ENCODE results near the gene KDF1. TPM values are rescaled to one million over a fixed set of nuclear protein-coding genes. Genes with fewer than 3 reads are reported as not detected.

The KDF1 gene
- total and polyA plus RNA-seq, 2 of the 13 experiments (the other 11 are each of a cell fraction or from before 2014, with no cell fraction given): 1.9 to 4.9 TPM

DNA sequence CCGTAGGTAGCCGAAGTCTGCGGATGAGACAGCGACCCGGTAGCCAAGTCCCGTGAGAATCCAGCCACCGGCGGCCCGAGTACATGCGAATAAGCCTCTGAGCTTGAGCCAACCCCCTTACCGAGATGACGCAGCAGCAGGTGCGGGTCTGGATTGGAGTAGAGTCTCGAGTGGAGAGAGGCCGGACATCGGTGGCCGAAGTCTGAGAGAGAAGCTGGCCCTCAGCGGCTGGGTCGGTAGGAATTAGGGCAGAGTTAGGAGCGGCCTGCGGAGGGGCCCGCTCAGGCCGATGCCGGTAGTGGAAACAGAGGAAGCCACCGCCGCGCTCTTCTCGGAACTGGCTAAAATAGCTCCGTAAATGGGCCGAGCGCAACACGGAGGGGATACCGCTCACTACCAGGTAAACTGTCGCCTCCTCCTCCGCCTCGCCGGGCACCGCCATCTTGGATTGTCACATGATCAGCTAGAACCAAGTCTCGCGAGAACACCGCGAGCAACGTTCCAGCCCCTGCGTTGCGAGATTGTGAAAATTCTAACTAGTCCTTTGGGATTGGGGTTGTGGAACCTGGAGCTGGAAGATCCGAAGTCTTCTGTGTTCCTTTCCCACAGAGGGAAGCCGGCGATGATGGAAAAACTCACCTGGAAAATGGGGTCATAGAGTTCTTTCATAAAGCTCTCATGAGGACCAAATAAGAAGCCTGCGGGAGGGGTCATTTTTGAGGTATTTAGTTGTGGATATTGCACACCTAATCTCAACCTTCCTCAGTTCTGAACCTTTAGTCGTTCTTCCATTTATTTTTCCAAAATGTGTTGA lies 60.1 kb downstream of the KDF1 start, which contains the start of gene GPATCH3 (continued):
- TF ChIP-seq ZNF468 (CRISPR knock-in tag; IDR thresholded peaks at IDR 0.05): no peak
- no peak for TF ChIP-seq RNF2 (conservative IDR thresholded peaks at IDR 0.05; ENCODE audit: low read depth)
- TF ChIP-seq, protein P1, sequence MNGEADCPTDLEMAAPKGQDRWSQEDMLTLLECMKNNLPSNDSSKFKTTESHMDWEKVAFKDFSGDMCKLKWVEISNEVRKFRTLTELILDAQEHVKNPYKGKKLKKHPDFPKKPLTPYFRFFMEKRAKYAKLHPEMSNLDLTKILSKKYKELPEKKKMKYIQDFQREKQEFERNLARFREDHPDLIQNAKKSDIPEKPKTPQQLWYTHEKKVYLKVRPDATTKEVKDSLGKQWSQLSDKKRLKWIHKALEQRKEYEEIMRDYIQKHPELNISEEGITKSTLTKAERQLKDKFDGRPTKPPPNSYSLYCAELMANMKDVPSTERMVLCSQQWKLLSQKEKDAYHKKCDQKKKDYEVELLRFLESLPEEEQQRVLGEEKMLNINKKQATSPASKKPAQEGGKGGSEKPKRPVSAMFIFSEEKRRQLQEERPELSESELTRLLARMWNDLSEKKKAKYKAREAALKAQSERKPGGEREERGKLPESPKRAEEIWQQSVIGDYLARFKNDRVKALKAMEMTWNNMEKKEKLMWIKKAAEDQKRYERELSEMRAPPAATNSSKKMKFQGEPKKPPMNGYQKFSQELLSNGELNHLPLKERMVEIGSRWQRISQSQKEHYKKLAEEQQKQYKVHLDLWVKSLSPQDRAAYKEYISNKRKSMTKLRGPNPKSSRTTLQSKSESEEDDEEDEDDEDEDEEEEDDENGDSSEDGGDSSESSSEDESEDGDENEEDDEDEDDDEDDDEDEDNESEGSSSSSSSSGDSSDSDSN (CRISPR knock-in tag; IDR thresholded peaks at IDR 0.05): peak; percentile 71
- TF ChIP-seq RBFOX2 (IDR thresholded peaks at IDR 0.05; ENCODE audit: low read depth, low read length): 0 out of 2 replicates have a peak, but pooled peaks have one; percentile 41
- TF ChIP-seq NR2F2 (IDR thresholded peaks at IDR 0.05; ENCODE audit: borderline replicate concordance, low read depth): 0 out of 2 replicates have a peak, but pooled peaks have one; percentile 26
- peak; percentile 57 for TF ChIP-seq RXRB (CRISPR knock-in tag; IDR thresholded peaks at IDR 0.05; ENCODE audit: borderline replicate concordance)
- TF ChIP-seq, protein P2, sequence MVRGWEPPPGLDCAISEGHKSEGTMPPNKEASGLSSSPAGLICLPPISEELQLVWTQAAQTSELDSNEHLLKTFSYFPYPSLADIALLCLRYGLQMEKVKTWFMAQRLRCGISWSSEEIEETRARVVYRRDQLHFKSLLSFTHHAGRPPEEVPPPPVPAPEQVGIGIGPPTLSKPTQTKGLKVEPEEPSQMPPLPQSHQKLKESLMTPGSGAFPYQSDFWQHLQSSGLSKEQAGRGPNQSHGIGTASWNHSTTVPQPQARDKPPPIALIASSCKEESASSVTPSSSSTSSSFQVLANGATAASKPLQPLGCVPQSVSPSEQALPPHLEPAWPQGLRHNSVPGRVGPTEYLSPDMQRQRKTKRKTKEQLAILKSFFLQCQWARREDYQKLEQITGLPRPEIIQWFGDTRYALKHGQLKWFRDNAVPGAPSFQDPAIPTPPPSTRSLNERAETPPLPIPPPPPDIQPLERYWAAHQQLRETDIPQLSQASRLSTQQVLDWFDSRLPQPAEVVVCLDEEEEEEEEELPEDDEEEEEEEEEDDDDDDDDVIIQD (CRISPR knock-in tag; IDR thresholded peaks at IDR 0.05; ENCODE audit: low read depth): 0 out of 2 replicates have a peak, but pooled peaks have one; percentile 54
- TF ChIP-seq, protein P3, sequence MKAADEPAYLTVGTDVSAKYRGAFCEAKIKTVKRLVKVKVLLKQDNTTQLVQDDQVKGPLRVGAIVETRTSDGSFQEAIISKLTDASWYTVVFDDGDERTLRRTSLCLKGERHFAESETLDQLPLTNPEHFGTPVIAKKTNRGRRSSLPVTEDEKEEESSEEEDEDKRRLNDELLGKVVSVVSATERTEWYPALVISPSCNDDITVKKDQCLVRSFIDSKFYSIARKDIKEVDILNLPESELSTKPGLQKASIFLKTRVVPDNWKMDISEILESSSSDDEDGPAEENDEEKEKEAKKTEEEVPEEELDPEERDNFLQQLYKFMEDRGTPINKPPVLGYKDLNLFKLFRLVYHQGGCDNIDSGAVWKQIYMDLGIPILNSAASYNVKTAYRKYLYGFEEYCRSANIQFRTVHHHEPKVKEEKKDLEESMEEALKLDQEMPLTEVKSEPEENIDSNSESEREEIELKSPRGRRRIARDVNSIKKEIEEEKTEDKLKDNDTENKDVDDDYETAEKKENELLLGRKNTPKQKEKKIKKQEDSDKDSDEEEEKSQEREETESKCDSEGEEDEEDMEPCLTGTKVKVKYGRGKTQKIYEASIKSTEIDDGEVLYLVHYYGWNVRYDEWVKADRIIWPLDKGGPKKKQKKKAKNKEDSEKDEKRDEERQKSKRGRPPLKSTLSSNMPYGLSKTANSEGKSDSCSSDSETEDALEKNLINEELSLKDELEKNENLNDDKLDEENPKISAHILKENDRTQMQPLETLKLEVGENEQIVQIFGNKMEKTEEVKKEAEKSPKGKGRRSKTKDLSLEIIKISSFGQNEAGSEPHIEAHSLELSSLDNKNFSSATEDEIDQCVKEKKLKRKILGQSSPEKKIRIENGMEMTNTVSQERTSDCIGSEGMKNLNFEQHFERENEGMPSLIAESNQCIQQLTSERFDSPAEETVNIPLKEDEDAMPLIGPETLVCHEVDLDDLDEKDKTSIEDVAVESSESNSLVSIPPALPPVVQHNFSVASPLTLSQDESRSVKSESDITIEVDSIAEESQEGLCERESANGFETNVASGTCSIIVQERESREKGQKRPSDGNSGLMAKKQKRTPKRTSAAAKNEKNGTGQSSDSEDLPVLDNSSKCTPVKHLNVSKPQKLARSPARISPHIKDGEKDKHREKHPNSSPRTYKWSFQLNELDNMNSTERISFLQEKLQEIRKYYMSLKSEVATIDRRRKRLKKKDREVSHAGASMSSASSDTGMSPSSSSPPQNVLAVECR (CRISPR knock-in tag; IDR thresholded peaks at IDR 0.05; ENCODE audit: borderline replicate concordance): peak; percentile 94
- no peak for TF ChIP-seq JUND (CRISPR knock-in tag; IDR thresholded peaks at IDR 0.05)
- TF ChIP-seq ZNF44 (CRISPR knock-in tag; IDR thresholded peaks at IDR 0.05): peak; percentile 42; the same call in 1 of the 2 replicates
- TF ChIP-seq, protein P4, sequence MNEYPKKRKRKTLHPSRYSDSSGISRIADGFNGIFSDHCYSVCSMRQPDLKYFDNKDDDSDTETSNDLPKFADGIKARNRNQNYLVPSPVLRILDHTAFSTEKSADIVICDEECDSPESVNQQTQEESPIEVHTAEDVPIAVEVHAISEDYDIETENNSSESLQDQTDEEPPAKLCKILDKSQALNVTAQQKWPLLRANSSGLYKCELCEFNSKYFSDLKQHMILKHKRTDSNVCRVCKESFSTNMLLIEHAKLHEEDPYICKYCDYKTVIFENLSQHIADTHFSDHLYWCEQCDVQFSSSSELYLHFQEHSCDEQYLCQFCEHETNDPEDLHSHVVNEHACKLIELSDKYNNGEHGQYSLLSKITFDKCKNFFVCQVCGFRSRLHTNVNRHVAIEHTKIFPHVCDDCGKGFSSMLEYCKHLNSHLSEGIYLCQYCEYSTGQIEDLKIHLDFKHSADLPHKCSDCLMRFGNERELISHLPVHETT (CRISPR knock-in tag; conservative IDR thresholded peaks at IDR 0.05): 0 out of 2 replicates have a peak, but pooled peaks have one; percentile 25
- no peak for TF ChIP-seq ZNF7 (CRISPR knock-in tag; IDR thresholded peaks at IDR 0.05)
- TF ChIP-seq ZSCAN31 (CRISPR knock-in tag; IDR thresholded peaks at IDR 0.05; ENCODE audit: low read depth): peak; percentile 75; the same call in 1 of the 2 replicates
- peak; percentile 92 for TF ChIP-seq TARDBP (CRISPR knock-in tag; IDR thresholded peaks at IDR 0.05)
- TF ChIP-seq, protein P5, sequence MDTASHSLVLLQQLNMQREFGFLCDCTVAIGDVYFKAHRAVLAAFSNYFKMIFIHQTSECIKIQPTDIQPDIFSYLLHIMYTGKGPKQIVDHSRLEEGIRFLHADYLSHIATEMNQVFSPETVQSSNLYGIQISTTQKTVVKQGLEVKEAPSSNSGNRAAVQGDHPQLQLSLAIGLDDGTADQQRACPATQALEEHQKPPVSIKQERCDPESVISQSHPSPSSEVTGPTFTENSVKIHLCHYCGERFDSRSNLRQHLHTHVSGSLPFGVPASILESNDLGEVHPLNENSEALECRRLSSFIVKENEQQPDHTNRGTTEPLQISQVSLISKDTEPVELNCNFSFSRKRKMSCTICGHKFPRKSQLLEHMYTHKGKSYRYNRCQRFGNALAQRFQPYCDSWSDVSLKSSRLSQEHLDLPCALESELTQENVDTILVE (CRISPR knock-in tag; IDR thresholded peaks at IDR 0.05): peak; percentile 69; the same call in 1 of the 2 replicates
- TF ChIP-seq PRPF4 (IDR thresholded peaks at IDR 0.05; ENCODE audit: low read depth, low read length, poor library complexity, severe bottlenecking): no peak
- TF ChIP-seq ZNF670 (CRISPR knock-in tag; IDR thresholded peaks at IDR 0.05; ENCODE audit: borderline replicate concordance): 0 out of 2 replicates have a peak, but pooled peaks have one; percentile 53
- TF ChIP-seq ZNF724P (CRISPR knock-in tag; IDR thresholded peaks at IDR 0.05; ENCODE audit: borderline replicate concordance): peak; percentile 37; the same call in 1 of the 2 replicates
